ENCODE measurements around the gene UBE2D4.

DNA sequence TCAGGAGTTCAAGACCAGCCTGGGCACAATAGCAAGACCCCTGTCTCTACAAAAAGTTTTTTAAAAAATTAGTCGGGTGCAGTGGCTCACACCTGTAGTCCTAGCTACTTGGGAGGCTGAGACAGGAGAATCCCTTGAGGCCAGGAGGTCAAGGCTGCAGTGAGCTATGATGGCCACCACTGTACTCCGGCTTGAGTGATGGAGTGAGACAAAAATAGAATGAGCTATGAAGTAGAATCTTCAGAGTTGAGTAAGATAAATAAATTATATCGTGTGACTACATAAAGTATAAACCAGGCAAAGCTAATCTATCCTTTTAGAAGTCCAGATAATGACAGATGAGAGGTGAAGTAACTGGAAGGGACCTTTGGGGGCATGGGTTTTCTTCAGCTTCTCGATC, 41.6 kb upstream of the UBE2D4 start:
- TF ChIP-seq, protein P1, sequence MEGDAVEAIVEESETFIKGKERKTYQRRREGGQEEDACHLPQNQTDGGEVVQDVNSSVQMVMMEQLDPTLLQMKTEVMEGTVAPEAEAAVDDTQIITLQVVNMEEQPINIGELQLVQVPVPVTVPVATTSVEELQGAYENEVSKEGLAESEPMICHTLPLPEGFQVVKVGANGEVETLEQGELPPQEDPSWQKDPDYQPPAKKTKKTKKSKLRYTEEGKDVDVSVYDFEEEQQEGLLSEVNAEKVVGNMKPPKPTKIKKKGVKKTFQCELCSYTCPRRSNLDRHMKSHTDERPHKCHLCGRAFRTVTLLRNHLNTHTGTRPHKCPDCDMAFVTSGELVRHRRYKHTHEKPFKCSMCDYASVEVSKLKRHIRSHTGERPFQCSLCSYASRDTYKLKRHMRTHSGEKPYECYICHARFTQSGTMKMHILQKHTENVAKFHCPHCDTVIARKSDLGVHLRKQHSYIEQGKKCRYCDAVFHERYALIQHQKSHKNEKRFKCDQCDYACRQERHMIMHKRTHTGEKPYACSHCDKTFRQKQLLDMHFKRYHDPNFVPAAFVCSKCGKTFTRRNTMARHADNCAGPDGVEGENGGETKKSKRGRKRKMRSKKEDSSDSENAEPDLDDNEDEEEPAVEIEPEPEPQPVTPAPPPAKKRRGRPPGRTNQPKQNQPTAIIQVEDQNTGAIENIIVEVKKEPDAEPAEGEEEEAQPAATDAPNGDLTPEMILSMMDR (IDR thresholded peaks at IDR 0.05) = no peak
- no peak for TF ChIP-seq EZH2phosphoT487 (IDR thresholded peaks at IDR 0.05)
- TF ChIP-seq EZH2 (IDR thresholded peaks at IDR 0.05) = no peak
